IMR-90 (cell line): ENCODE measurements around the gene ATP6AP1. TPM values are rescaled to one million over a fixed set of nuclear protein-coding genes. Genes with fewer than 3 reads are reported as not detected.

Experiments
- ATAC-seq: fragments of 200-7000 bp; cut with Tn5 transposase; 2 replicates; pipeline ENCODE4 v1.9.1; 2020; ENCODE audit warnings: low read depth, mild to moderate bottlenecking, moderate library complexity
- BruUV-seq: library from RNA; stranded (reverse); fragments of 400-500 nt; replicated peaks from 2 replicates; lab custom pipeline; 2021; lab: Mats Ljungman, UMichigan
- CTCF ChIA-PET: fragments of 300-600 bp; formaldehyde crosslinking; extraction: SDS; loops from one replicate; lab custom pipeline; 2021; ENCODE audit warnings: antibody characterized with exemption; lab: Yijun Ruan, JAX
- POLR2A ChIA-PET: fragments of 300-600 bp; sonication (Branson Sonifier 250); formaldehyde crosslinking; loops from one replicate; lab custom pipeline; 2022; ENCODE audit warnings: antibody characterized with exemption; ENCODE audit not compliant: unreplicated experiment; lab: Charles Lee
- DNase-seq: peaks from one replicate; pipeline ENCODE4 v3.0.0; 2013
- H2AFZ ChIP-seq: replicated peaks from 2 replicates; pipeline ENCODE3; 2013; ENCODE audit warnings: low read length, mild to moderate bottlenecking; ENCODE audit not compliant: poor library complexity
- H2AK5ac ChIP-seq: 2 replicates; pipeline ENCODE4 v1.6.1; 2013; ENCODE audit warnings: low read depth, low read length, inconsistent platforms
- H2AK9ac ChIP-seq: replicated peaks from 2 replicates; pipeline ENCODE3; 2013; ENCODE audit warnings: mild to moderate bottlenecking, low read depth, low read length, moderate library complexity; ENCODE audit not compliant: poor library complexity
- H2BK120ac ChIP-seq: 2 replicates; pipeline ENCODE4 v1.6.1; 2013; ENCODE audit warnings: low read depth, low read length, inconsistent platforms
- H2BK15ac ChIP-seq: 3 replicates; pipeline ENCODE4 v1.6.1; 2013; ENCODE audit warnings: low read depth, low read length, inconsistent platforms
- H2BK20ac ChIP-seq: 2 replicates; pipeline ENCODE4 v1.6.1; 2013; ENCODE audit warnings: low read depth, mild to moderate bottlenecking, inconsistent platforms, low read length, moderate library complexity
- H2BK5ac ChIP-seq: 2 replicates; pipeline ENCODE4 v1.6.1; 2013; ENCODE audit warnings: mild to moderate bottlenecking, low read depth, low read length, inconsistent platforms; ENCODE audit not compliant: poor library complexity, severe bottlenecking
- H3K14ac ChIP-seq: replicated peaks from 2 replicates; pipeline ENCODE4 v1.6.1; 2013; ENCODE audit warnings: low read depth, low read length, inconsistent platforms
- H3K18ac ChIP-seq: 2 replicates; pipeline ENCODE4 v1.6.1; 2013; ENCODE audit warnings: low read depth, low read length, control low read depth
- H3K23ac ChIP-seq: 2 replicates; pipeline ENCODE4 v1.6.1; 2013; ENCODE audit warnings: low read depth, low read length, inconsistent platforms
- H3K27ac ChIP-seq: 2 replicates; pipeline ENCODE4 v1.5.1; 2013; ENCODE audit warnings: mild to moderate bottlenecking, control low read depth, low read length; ENCODE audit not compliant: insufficient read depth
- H3K27me3 ChIP-seq: 2 replicates; pipeline ENCODE4 v1.6.1; 2013; ENCODE audit warnings: low read length; ENCODE audit not compliant: control insufficient read depth, insufficient read depth
- H3K36me3 ChIP-seq: 2 replicates; pipeline ENCODE4 v1.6.1; 2013; ENCODE audit warnings: low read length, mixed read lengths; ENCODE audit not compliant: control insufficient read depth, insufficient read depth
- H3K4ac ChIP-seq: 2 replicates; pipeline ENCODE4 v1.6.1; 2013; ENCODE audit warnings: low read depth, low read length, inconsistent platforms
- H3K4me1 ChIP-seq: 2 replicates; pipeline ENCODE4 v1.6.1; 2013; ENCODE audit warnings: low read length, mixed read lengths; ENCODE audit not compliant: control insufficient read depth, insufficient read depth
- H3K4me2 ChIP-seq: 2 replicates; pipeline ENCODE4 v1.6.1; 2013; ENCODE audit warnings: low read depth, mild to moderate bottlenecking, control low read depth, low read length, moderate library complexity
- H3K4me3 ChIP-seq: 2 replicates; pipeline ENCODE4 v1.5.1; 2013; ENCODE audit warnings: low read depth, mild to moderate bottlenecking, control low read depth, low read length, moderate library complexity; ENCODE audit not compliant: insufficient read depth
- H3K56ac ChIP-seq: 2 replicates; pipeline ENCODE4 v1.6.1; 2013; ENCODE audit warnings: low read length, inconsistent platforms; ENCODE audit not compliant: insufficient read depth; ENCODE audit errors: extremely low read depth
- H3K79me1 ChIP-seq, 2 experiments: 2 replicates each; pipeline ENCODE4 v1.6.1; 2013; ENCODE audit warnings: low read length in 2 of 2, inconsistent platforms in 1 of 2, low read depth in 1 of 2
- H3K9ac ChIP-seq: 2 replicates; pipeline ENCODE4 v1.6.1; 2013; ENCODE audit warnings: low read depth, low read length, control low read depth
- H3K9me1 ChIP-seq: 2 replicates; pipeline ENCODE4 v1.6.1; 2013; ENCODE audit warnings: low read length, inconsistent platforms; ENCODE audit not compliant: insufficient read depth
- H3K9me3 ChIP-seq: 2 replicates; pipeline ENCODE4 v1.6.1; 2013; ENCODE audit warnings: low read length; ENCODE audit not compliant: control insufficient read depth, insufficient read depth
- H4K20me1 ChIP-seq: 2 replicates; pipeline ENCODE4 v1.6.1; 2013; ENCODE audit warnings: low read length, inconsistent platforms; ENCODE audit not compliant: insufficient read depth
- H4K5ac ChIP-seq: 2 replicates; pipeline ENCODE4 v1.6.1; 2013; ENCODE audit warnings: mild to moderate bottlenecking, low read depth, low read length, control low read depth
- H4K8ac ChIP-seq, 2 experiments: 2 replicates each; pipeline ENCODE4 v1.6.1; 2013; ENCODE audit warnings: low read depth in 2 of 2, low read length in 2 of 2, control low read depth in 1 of 2, inconsistent platforms in 1 of 2
- H4K91ac ChIP-seq: 2 replicates; pipeline ENCODE4 v1.6.1; 2013; ENCODE audit warnings: low read depth, low read length, inconsistent platforms; ENCODE audit not compliant: insufficient read depth
- BHLHE40 ChIP-seq: fragments of 150-350 bp; IDR thresholded peaks from 2 replicates; pipeline ENCODE4 v1.6.1; 2016; ENCODE audit warnings: mild to moderate bottlenecking, low read depth, low read length
- CHD1 ChIP-seq: IDR thresholded peaks from 2 replicates; pipeline ENCODE4 v1.6.1; 2012; ENCODE audit warnings: low read depth, low read length, improper control_type of control experiment
- NFE2L2 ChIP-seq: fragments of 150-350 bp; IDR thresholded peaks from 2 replicates; pipeline ENCODE4 v1.6.1; 2016; ENCODE audit warnings: low read depth, mild to moderate bottlenecking, low read length
- POLR2A ChIP-seq: IDR thresholded peaks from 2 replicates; pipeline ENCODE4 v1.6.1; 2012; ENCODE audit warnings: mild to moderate bottlenecking, low read depth, low read length
- RFX5 ChIP-seq: IDR thresholded peaks from 2 replicates; pipeline ENCODE4 v1.8.0; 2012; ENCODE audit warnings: low read depth, mild to moderate bottlenecking, low read length, moderate library complexity
- USF2 ChIP-seq: fragments of 150-350 bp; IDR thresholded peaks from 2 replicates; pipeline ENCODE4 v1.6.1; 2017; ENCODE audit warnings: mild to moderate bottlenecking, antibody characterized with exemption, low read length, low read depth
- WGBS, 2 experiments: methylation state at CpG; one replicate each; pipeline versions ENCODE4 v1.1.5 to v1.1.7; 2013; ENCODE audit warnings: missing lambda C conversion rate in 2 of 2; ENCODE audit not compliant: insufficient read length in 1 of 2; ENCODE audit errors: extremely low coverage in 2 of 2; 5-methylcytosine and 5-hydroxymethylcytosine counted together
- dilution Hi-C: fragments of 300-500 bp; cut with HindIII; formaldehyde crosslinking; loops from one replicate; pipeline ENCODE4 v1.14.3; 2018; ENCODE audit warnings: low sequenced_read_pairs; ENCODE audit not compliant: unreplicated experiment
- in situ Hi-C: fragments of 300-500 bp; cut with MboI; formaldehyde crosslinking; loops from 3 replicates; pipeline ENCODE4 v1.14.3; 2019; ENCODE audit warnings: low sequenced_read_pairs, inconsistent platforms, mixed read lengths
- intact Hi-C: fragments of 100-400 bp; cut with micrococcal nuclease; formaldehyde crosslinking; loops from 2 replicates; pipeline ENCODE4 v1.10.0; 2022
- polyA plus RNA-seq, 3 experiments: library from polyadenylated mRNA; depleted of rRNA; stranded (reverse); fragments of >200 nt; gene quantifications; 2 replicates each; pipeline ENCODE4 v1.2.3, GENCODE V29; 2012; ENCODE audit warnings: low replicate concordance in 1 of 3
- total RNA-seq: library from RNA; depleted of rRNA; stranded (reverse); fragments of >200 nt; gene quantifications from 2 replicates; pipeline ENCODE4 v1.2.3, GENCODE V29; 2012

ATP6AP1 gene
- total and polyA plus RNA-seq, 2 of the 4 experiments (the other 2 are of a cell fraction), result 13.8 to 96.7 TPM

GRCh38 chrX:154433605-154434004 is 5.1 kb downstream of the ATP6AP1 start:
- Histone ChIP-seq H3K18ac (no peak overlapping the region), H2AK5ac (no peak overlapping the region), H3K9ac (no peak overlapping the region), H3K27ac (no peak overlapping the region), H2BK5ac (no peak overlapping the region), H3K27me3 (no peaks in the 10 kb centered on the region), H4K8ac (no peak overlapping the region), H3K79me1 (peaks cover 4 to 26% of the 10 kb centered on the region in 2 experiments; a peak in 3 of 4 replicates), H2BK20ac (no peak overlapping the region), H3K4me3 (no peak overlapping the region), H4K5ac (no peak overlapping the region), H3K14ac (no peak overlapping the region), H3K4ac (no peak overlapping the region), H4K91ac (no peak overlapping the region), H2BK120ac (no peak overlapping the region), H3K9me1 (0 out of 2 replicates have a peak, but pooled peaks cover 3% of the 10 kb centered on the region), H3K23ac (no peak overlapping the region), H3K4me2 (no peak overlapping the region), H4K20me1 (peaks cover 15% of the 10 kb centered on the region), H2BK15ac (no peak overlapping the region), H2AK9ac (peak overlapping the region; percentile 63), H2AFZ (no peak overlapping the region), H3K36me3 (peaks cover 32% of the 10 kb centered on the region), H3K56ac (no peak overlapping the region), H3K4me1 (peaks cover 5% of the 10 kb centered on the region), H3K9me3 (no peaks in the 10 kb centered on the region)
- TF ChIP-seq CHD1 (no peak), POLR2A (no peak), RFX5 (no peak), BHLHE40 (no peak), NFE2L2 (no peak), USF2 (no peak)
- POLR2A ChIA-PET, result no interaction called here
- DNase-seq (no peak), ATAC-seq (no peak)
- WGBS, 2 experiments, result 50% methylated on average over 2 of the region's 7 CpGs; no CpG with 5 or more reads in 1 of the 2 experiments
- BruUV-seq, result no TSS peak
- dilution Hi-C loops, result no loop called here
- CTCF ChIA-PET, result no interaction called here
- in situ Hi-C loops, result no loop called here
- intact Hi-C loops, result no loop called here
